ENCODE measurements around the gene CLASP1.

GRCh38 chr2:121372082-121372481, 277.2 kb downstream of the CLASP1 start:
- no peak for TF ChIP-seq EZH2phosphoT487 (IDR thresholded peaks at IDR 0.05; ENCODE audit: borderline replicate concordance, low read depth, low read length)
- no peak for TF ChIP-seq CTCF (conservative IDR thresholded peaks at IDR 0.05; ENCODE audit: low read length)
